A673 (cell line): ENCODE results near the gene LRRC4C. TPM values are rescaled to one million over a fixed set of nuclear protein-coding genes. Genes with fewer than 3 reads are reported as not detected.

ENCODE experiments used
- BruUV-seq: library from RNA; stranded (reverse); fragments of 400-500 nt; replicated peaks from 2 replicates; lab custom pipeline; 2021; lab: Mats Ljungman, UMichigan
- CTCF ChIA-PET: fragments of 300-600 bp; sonication (Branson Sonifier 250); formaldehyde crosslinking; loops from one replicate; lab custom pipeline; 2022; ENCODE audit warnings: antibody characterized with exemption; lab: Charles Lee
- POLR2A ChIA-PET: fragments of 300-600 bp; sonication (Branson Sonifier 250); formaldehyde crosslinking; loops from one replicate; lab custom pipeline; 2022; ENCODE audit warnings: antibody characterized with exemption; ENCODE audit not compliant: low non-redundant PET; lab: Charles Lee
- DNase-seq: peaks from one replicate; pipeline ENCODE4 v3.0.0-alpha.2; 2015; ENCODE audit warnings: low spot score
- H3K27ac ChIP-seq: fragments of 200-600 bp; sonication (generic); 2 replicates; pipeline ENCODE4 v1.5.1; 2016; ENCODE audit warnings: mixed run types, low read depth, mild to moderate bottlenecking, mixed read lengths, antibody characterized with exemption, low read length; ENCODE audit not compliant: poor library complexity, severe bottlenecking
- H3K27me3 ChIP-seq: fragments of 200-600 bp; sonication (generic); replicated peaks from 2 replicates; pipeline ENCODE4 v1.6.1; 2017; ENCODE audit warnings: mixed run types, low read depth, mild to moderate bottlenecking, mixed read lengths, antibody characterized with exemption, low read length; ENCODE audit not compliant: insufficient read depth, poor library complexity
- H3K36me3 ChIP-seq: fragments of 200-600 bp; sonication (generic); 2 replicates; pipeline ENCODE4 v1.6.1; 2016; ENCODE audit warnings: mixed run types, mild to moderate bottlenecking, mixed read lengths, antibody characterized with exemption, low read length; ENCODE audit not compliant: insufficient read depth, poor library complexity, severe bottlenecking
- H3K4me1 ChIP-seq: fragments of 200-600 bp; sonication (generic); 2 replicates; pipeline ENCODE4 v1.6.1; 2017; ENCODE audit warnings: mixed run types, mild to moderate bottlenecking, mixed read lengths, antibody characterized with exemption, low read length; ENCODE audit not compliant: insufficient read depth, poor library complexity, severe bottlenecking
- H3K4me3 ChIP-seq: fragments of 200-600 bp; sonication (generic); 2 replicates; pipeline ENCODE4 v1.5.1; 2016; ENCODE audit warnings: low read depth, mixed run types, mild to moderate bottlenecking, mixed read lengths, low read length; ENCODE audit not compliant: poor library complexity, severe bottlenecking
- H3K9me3 ChIP-seq: fragments of 200-600 bp; sonication (generic); 2 replicates; pipeline ENCODE4 v1.6.1; 2016; ENCODE audit warnings: mixed run types, low read depth, mild to moderate bottlenecking, mixed read lengths, antibody characterized with exemption, low read length; ENCODE audit not compliant: poor library complexity, severe bottlenecking
- CTCF ChIP-seq: fragments of 300-800, 200-600 bp; sonication (generic); conservative IDR thresholded peaks from 2 replicates; pipeline ENCODE4 v1.5.1; 2017; ENCODE audit warnings: low read depth, mild to moderate bottlenecking, antibody characterized with exemption, low read length, moderate library complexity, mixed read lengths
- EZH2 ChIP-seq: fragments of 200-600 bp; sonication (generic); IDR thresholded peaks from 2 replicates; pipeline ENCODE4 v1.6.1; 2017; ENCODE audit warnings: borderline replicate concordance, low read depth, mild to moderate bottlenecking, mixed read lengths, antibody characterized with exemption, low read length; ENCODE audit not compliant: poor library complexity, severe bottlenecking
- intact Hi-C: fragments of 100-400 bp; cut with micrococcal nuclease; formaldehyde crosslinking; loops from one replicate; pipeline ENCODE4 v1.10.0; 2022; ENCODE audit not compliant: unreplicated experiment
- total RNA-seq: library from RNA; stranded (reverse); gene quantifications from 2 replicates; pipeline ENCODE4 v1.2.3, GENCODE V29; 2021

LRRC4C gene
- total RNA-seq, 1 experiment from 2014 or later = 38.3 TPM

GRCh38 chr11:40354121-40354520 lies 1105.3 kb downstream of the LRRC4C start:
- no peak for DNase-seq
- ChIA-PET CTCF (no interaction called here), POLR2A (no interaction called here)
- no peak for TF ChIP-seq CTCF
- TF ChIP-seq EZH2 = no peak
- intact Hi-C loops = no loop called here
- Histone ChIP-seq H3K27ac (no peak overlapping the region), H3K9me3 (no peaks in the 10 kb centered on the region), H3K4me1 (no peaks in the 10 kb centered on the region), H3K27me3 (no peaks in the 10 kb centered on the region), H3K36me3 (no peaks in the 10 kb centered on the region), H3K4me3 (no peak overlapping the region)
- no TSS peak for BruUV-seq

- Histone ChIP-seq H3K27me3 (no peaks in the 10 kb centered on the region), H3K4me1 (peaks cover 22% of the 10 kb centered on the region), H3K36me3 (no peaks in the 10 kb centered on the region), H3K4me3 (no peak overlapping the region), H3K27ac (no peak overlapping the region), H3K9me3 (no peaks in the 10 kb centered on the region)
- no peak for DNase-seq
- ChIA-PET POLR2A (no interaction called here), CTCF (no interaction called here)
- no peak for TF ChIP-seq CTCF
- TF ChIP-seq EZH2 = no peak
- intact Hi-C loops = no loop called here
- BruUV-seq = no TSS peak
Observed at GRCh38 chr11:40340911-40341310, 1118.5 kb downstream of the LRRC4C start.

GRCh38 chr11:40338739-40339138 lies 1120.7 kb downstream of the LRRC4C start:
- no TSS peak for BruUV-seq
- no peak for TF ChIP-seq CTCF
- no peak for TF ChIP-seq EZH2
- Histone ChIP-seq H3K36me3 (no peaks in the 10 kb centered on the region), H3K27me3 (no peaks in the 10 kb centered on the region), H3K4me3 (no peak overlapping the region), H3K27ac (no peak overlapping the region), H3K4me1 (peaks cover 22% of the 10 kb centered on the region), H3K9me3 (no peaks in the 10 kb centered on the region)
- intact Hi-C loops = no loop called here
- ChIA-PET POLR2A (no interaction called here), CTCF (no interaction called here)
- DNase-seq = peak; percentile 79
